Natural killer cell treated with Interleukin-12 subunit alpha and Interleukin-12 subunit beta and Interleukin-15 and Interleukin-18, amount 100 ng/mL, for 72 hours (primary cell): ENCODE results near the gene VWA7. TPM values are rescaled to one million over a fixed set of nuclear protein-coding genes. Genes with fewer than 3 reads are reported as not detected.
"Not testable (repeated sequence)": the region's sequence is repeated elsewhere in the genome, so short reads cannot be mapped to it uniquely, and the experiment has no call there.

Experiments used
- ATAC-seq, 2 donors: fragments of 150-1000 bp; cut with Tn5 transposase in 1 of 2; sonication (Bioruptor Pico), chemical (Tn5 transposase) in 1 of 2; 2 replicates each; pipeline ENCODE4 v1.10.0; 2021
- DNase-seq: peaks from one replicate; pipeline ENCODE4 v3.0.0; 2022; ENCODE audit warnings: low spot score
- H3K27ac Mint-ChIP-seq, 2 donors: 1 replicate in 1 of 2; 2 replicates in 1 of 2; pipeline ENCODE4 v1.8.0; 2022; ENCODE audit warnings: mixed read lengths in 2 of 2, mild to moderate bottlenecking in 1 of 2, moderate library complexity in 1 of 2
- H3K27me3 Mint-ChIP-seq, 2 donors: 1 replicate in 1 of 2; 2 replicates in 1 of 2; pipeline ENCODE4 v1.8.0; 2022; ENCODE audit warnings: mixed read lengths in 2 of 2
- H3K36me3 Mint-ChIP-seq: one replicate; pipeline ENCODE4 v1.8.0; 2022; ENCODE audit warnings: mixed read lengths
- H3K4me1 Mint-ChIP-seq, 2 donors: 1 replicate in 1 of 2; 2 replicates in 1 of 2; pipeline ENCODE4 v1.8.0; 2022; ENCODE audit warnings: low read depth in 2 of 2, mixed read lengths in 2 of 2, mild to moderate bottlenecking in 1 of 2
- H3K4me3 Mint-ChIP-seq: one replicate; pipeline ENCODE4 v1.8.0; 2022; ENCODE audit warnings: mixed read lengths
- H3K9me3 Mint-ChIP-seq: 2 replicates; pipeline ENCODE4 v1.8.0; 2022; ENCODE audit warnings: mixed read lengths
- total RNA-seq, 2 donors: library from RNA; stranded (reverse); gene quantifications; one replicate each; pipeline ENCODE4 v1.2.3, GENCODE V29; 2022

The VWA7 gene
- total RNA-seq, 2 donors from 2014 or later: 1.4 to 2.1 TPM

GRCh38 chr6:31814677-31815024 lies 37.5 kb upstream of the VWA7 start:
- peak overlapping the region; percentile 92 for H3K4me3 Mint-ChIP-seq
- DNase-seq: peak; percentile 91
- peak; percentile 62 to 82 for ATAC-seq
- no peaks in the 10 kb centered on the region for H3K27me3 Mint-ChIP-seq
- H3K9me3 Mint-ChIP-seq: no peaks in the 10 kb centered on the region
- H3K27ac Mint-ChIP-seq: peak overlapping the region; percentile 99 to 100
- peaks cover 11% of the 10 kb centered on the region for H3K36me3 Mint-ChIP-seq
- peaks cover 37 to 56% of the 10 kb centered on the region in 2 donors for H3K4me1 Mint-ChIP-seq

GRCh38 chr6:31813465-31813849 lies 36.3 kb upstream of the VWA7 start:
- no peak for DNase-seq
- H3K36me3 Mint-ChIP-seq: peaks cover 11% of the 10 kb centered on the region
- no peaks in the 10 kb centered on the region for H3K27me3 Mint-ChIP-seq
- H3K27ac Mint-ChIP-seq: peak overlapping the region; percentile 99 to 100
- H3K9me3 Mint-ChIP-seq: no peaks in the 10 kb centered on the region
- no peak for ATAC-seq
- H3K4me3 Mint-ChIP-seq: peak overlapping the region; percentile 92
- H3K4me1 Mint-ChIP-seq: peaks cover 34 to 54% of the 10 kb centered on the region in 2 donors

GRCh38 chr6:31811645-31812044 lies 34.5 kb upstream of the VWA7 start:
- peak overlapping the region; percentile 99 to 100 for H3K27ac Mint-ChIP-seq
- DNase-seq (no peak), ATAC-seq (no peak)
- peaks cover 25 to 47% of the 10 kb centered on the region in 2 donors for H3K4me1 Mint-ChIP-seq
- no peaks in the 10 kb centered on the region for H3K9me3 Mint-ChIP-seq
- peaks cover 4% of the 10 kb centered on the region for H3K36me3 Mint-ChIP-seq
- H3K4me3 Mint-ChIP-seq: no peak overlapping the region
- H3K27me3 Mint-ChIP-seq: no peaks in the 10 kb centered on the region

- Mint-ChIP-seq H3K27ac (peak overlapping the region; percentile 31 to 99), H3K4me1 (peaks cover 23 to 45% of the 10 kb centered on the region in 2 donors)
- not testable (repeated sequence) for DNase-seq, H3K9me3 Mint-ChIP-seq, H3K27me3 Mint-ChIP-seq, ATAC-seq, H3K4me3 Mint-ChIP-seq, H3K36me3 Mint-ChIP-seq
Measured at GRCh38 chr6:31808599-31808998, 31.5 kb upstream of the VWA7 start.

- H3K4me1 Mint-ChIP-seq: peaks cover 17 to 35% of the 10 kb centered on the region in 2 donors
- H3K4me3 Mint-ChIP-seq: peak within 1 kb of the TSS; percentile 97
- peak; percentile 98 for ATAC-seq
- H3K27ac Mint-ChIP-seq: peak within 1 kb of the TSS; percentile 93 to 99
- no peaks in the 10 kb centered on the region for H3K9me3 Mint-ChIP-seq
- H3K36me3 Mint-ChIP-seq: peaks cover 4% of the 10 kb centered on the region
- peak; percentile 99 for DNase-seq
- no peaks in the 10 kb centered on the region for H3K27me3 Mint-ChIP-seq
Measured at GRCh38 chr6:31806470-31807272, 29.5 kb upstream of the VWA7 start, which contains the start of gene LSM2. Gene LSM2, minus strand, starts transcription at chr6:31806966. Its CDS starts 209 bp downstream, at chr6:31806757.

GRCh38 chr6:31805939-31806469 lies 28.9 kb upstream of the VWA7 start:
- Mint-ChIP-seq H3K9me3 (no peaks in the 10 kb centered on the region), H3K4me1 (peaks cover 17 to 28% of the 10 kb centered on the region in 2 donors), H3K27me3 (no peaks in the 10 kb centered on the region), H3K4me3 (peak overlapping the region; percentile 97), H3K36me3 (peaks cover 4% of the 10 kb centered on the region), H3K27ac (peak overlapping the region; percentile 93 to 99)
- ATAC-seq (peak; percentile 0 to 5), DNase-seq (no peak)

- H3K27me3 Mint-ChIP-seq, DNase-seq, H3K9me3 Mint-ChIP-seq, H3K4me3 Mint-ChIP-seq, ATAC-seq, H3K36me3 Mint-ChIP-seq: not testable (repeated sequence)
- Mint-ChIP-seq H3K4me1 (peaks cover 23 to 24% of the 10 kb centered on the region in 2 donors), H3K27ac (peak overlapping the region in 1 of 2 donors; percentile 68)
Measured at GRCh38 chr6:31801031-31801927, 24.2 kb upstream of the VWA7 start.

GRCh38 chr6:31799781-31800180 lies 22.7 kb upstream of the VWA7 start:
- Mint-ChIP-seq H3K4me3 (no peak overlapping the region), H3K36me3 (no peaks in the 10 kb centered on the region), H3K9me3 (no peaks in the 10 kb centered on the region), H3K27ac (no peak overlapping the region), H3K4me1 (peaks cover 17% of the 10 kb centered on the region in 2 donors), H3K27me3 (no peaks in the 10 kb centered on the region)
- ATAC-seq (no peak), DNase-seq (no peak)

- Mint-ChIP-seq H3K36me3 (no peaks in the 10 kb centered on the region), H3K27ac (peak overlapping the region; percentile 86 to 98), H3K4me1 (peaks cover 21 to 22% of the 10 kb centered on the region in 2 donors), H3K9me3 (no peaks in the 10 kb centered on the region), H3K27me3 (no peaks in the 10 kb centered on the region), H3K4me3 (peak overlapping the region; percentile 61)
- DNase-seq: no peak
- ATAC-seq: no peak
Measured at GRCh38 chr6:31797588-31797987, 20.5 kb upstream of the VWA7 start.

- H3K27ac Mint-ChIP-seq: peak overlapping the region; percentile 86 to 98
Measured at GRCh38 chr6:31796993-31797385, 19.9 kb upstream of the VWA7 start.

GRCh38 chr6:31795616-31796298 lies 18.6 kb upstream of the VWA7 start, which contains the start of gene VARS1:
Gene VARS1, minus strand, starts transcription at chr6:31795752. Its CDS starts 535 bp downstream, at chr6:31795217.
- H3K27me3 Mint-ChIP-seq: no peaks in the 10 kb centered on the region
- H3K4me1 Mint-ChIP-seq: peaks cover 25 to 28% of the 10 kb centered on the region in 2 donors
- H3K9me3 Mint-ChIP-seq: no peaks in the 10 kb centered on the region
- H3K27ac Mint-ChIP-seq: peak within 1 kb of the TSS; percentile 94 to 98
- peak; percentile 96 for DNase-seq
- peak; percentile 98 for ATAC-seq
- peak within 1 kb of the TSS; percentile 81 for H3K4me3 Mint-ChIP-seq
- H3K36me3 Mint-ChIP-seq: peaks cover 2% of the 10 kb centered on the region

More at GRCh38 chr6:31796993-31797385, 19.9 kb upstream of the VWA7 start:
- H3K4me1 Mint-ChIP-seq: peaks cover 21 to 22% of the 10 kb centered on the region in 2 donors
- ATAC-seq (no peak), DNase-seq (no peak)
- H3K27me3 Mint-ChIP-seq: no peaks in the 10 kb centered on the region
- no peaks in the 10 kb centered on the region for H3K36me3 Mint-ChIP-seq
- no peaks in the 10 kb centered on the region for H3K9me3 Mint-ChIP-seq
- H3K4me3 Mint-ChIP-seq: peak overlapping the region; percentile 61

GRCh38 chr6:31794866-31795615 lies 17.9 kb upstream of the VWA7 start:
- no peaks in the 10 kb centered on the region for H3K27me3 Mint-ChIP-seq
- DNase-seq: no peak
- peaks cover 28 to 32% of the 10 kb centered on the region in 2 donors for H3K4me1 Mint-ChIP-seq
- peak overlapping the region; percentile 81 for H3K4me3 Mint-ChIP-seq
- peaks cover 6% of the 10 kb centered on the region for H3K36me3 Mint-ChIP-seq
- peak overlapping the region; percentile 94 to 98 for H3K27ac Mint-ChIP-seq
- peak in 1 of 2 donors; percentile 17 for ATAC-seq
- H3K9me3 Mint-ChIP-seq: no peaks in the 10 kb centered on the region
